Measurements from ENCODE around the gene NUPR2.

The NUPR2 gene

GRCh38 chr7:56127241-56127975, 11.2 kb upstream of the NUPR2 start:
- Histone ChIP-seq H3K9ac (ENCODE audit: low read depth, low read length, poor library complexity, severe bottlenecking) (no peak overlapping the region), H3F3A (ENCODE audit: low read depth) (no peaks in the 10 kb centered on the region), H3K9me2 (replicated peaks; ENCODE audit: low read depth, low read length) (no peaks in the 10 kb centered on the region), H3K27me3 (ENCODE audit: insufficient read depth, low read length, poor library complexity, severe bottlenecking) (no peaks in the 10 kb centered on the region), H3K4me1 (ENCODE audit: insufficient read depth, low read length, poor library complexity, severe bottlenecking) (no peaks in the 10 kb centered on the region), H4K20me1 (ENCODE audit: insufficient read depth, low read length, poor library complexity, severe bottlenecking) (no peaks in the 10 kb centered on the region), H3K4me2 (ENCODE audit: low read depth, low read length, poor library complexity, severe bottlenecking) (no peak overlapping the region), H3K4me3 (ENCODE audit: low read length, poor library complexity, severe bottlenecking) (no peak overlapping the region), H3K36me3 (ENCODE audit: insufficient read depth, low read length) (no peaks in the 10 kb centered on the region), H2AFZ (ENCODE audit: low read length) (no peak overlapping the region), H3K9me3 (ENCODE audit: insufficient read depth, low read depth, low read length) (no peaks in the 10 kb centered on the region), H3K79me2 (ENCODE audit: insufficient read depth, low read length) (no peaks in the 10 kb centered on the region)
- TF ChIP-seq CTCF (conservative IDR thresholded peaks at IDR 0.05; ENCODE audit: low read length) (no peak), EZH2phosphoT487 (IDR thresholded peaks at IDR 0.05; ENCODE audit: borderline replicate concordance) (no peak)

GRCh38 chr7:56125831-56126230, 9.6 kb upstream of the NUPR2 start:
- Histone ChIP-seq H3K27me3 (ENCODE audit: insufficient read depth, low read length, poor library complexity, severe bottlenecking) (no peaks in the 10 kb centered on the region), H3K4me3 (ENCODE audit: low read length, poor library complexity, severe bottlenecking) (no peak overlapping the region), H3K4me1 (ENCODE audit: insufficient read depth, low read length, poor library complexity, severe bottlenecking) (no peaks in the 10 kb centered on the region), H3K36me3 (ENCODE audit: insufficient read depth, low read length) (no peaks in the 10 kb centered on the region), H2AFZ (ENCODE audit: low read length) (no peak overlapping the region), H3K9me3 (ENCODE audit: insufficient read depth, low read depth, low read length) (no peaks in the 10 kb centered on the region), H4K20me1 (ENCODE audit: insufficient read depth, low read length, poor library complexity, severe bottlenecking) (no peaks in the 10 kb centered on the region), H3K9me2 (replicated peaks; ENCODE audit: low read depth, low read length) (no peaks in the 10 kb centered on the region), H3K79me2 (ENCODE audit: insufficient read depth, low read length) (no peaks in the 10 kb centered on the region), H3F3A (ENCODE audit: low read depth) (no peaks in the 10 kb centered on the region), H3K4me2 (ENCODE audit: low read depth, low read length, poor library complexity, severe bottlenecking) (no peak overlapping the region), H3K9ac (ENCODE audit: low read depth, low read length, poor library complexity, severe bottlenecking) (no peak overlapping the region)
- TF ChIP-seq EZH2phosphoT487 (IDR thresholded peaks at IDR 0.05; ENCODE audit: borderline replicate concordance) (no peak), CTCF (conservative IDR thresholded peaks at IDR 0.05; ENCODE audit: low read length) (no peak)

- H3K9me2 ChIP-seq (replicated peaks; ENCODE audit: low read depth, low read length): no peaks in the 10 kb centered on the region
- H3K79me2 ChIP-seq (ENCODE audit: insufficient read depth, low read length): no peaks in the 10 kb centered on the region
- no peak overlapping the region for H3K4me2 ChIP-seq (ENCODE audit: low read depth, low read length, poor library complexity, severe bottlenecking)
- no peaks in the 10 kb centered on the region for H4K20me1 ChIP-seq (ENCODE audit: insufficient read depth, low read length, poor library complexity, severe bottlenecking)
- no peaks in the 10 kb centered on the region for H3K9me3 ChIP-seq (ENCODE audit: insufficient read depth, low read depth, low read length)
- TF ChIP-seq CTCF (conservative IDR thresholded peaks at IDR 0.05; ENCODE audit: low read length) (no peak), EZH2phosphoT487 (IDR thresholded peaks at IDR 0.05; ENCODE audit: borderline replicate concordance) (no peak)
- no peaks in the 10 kb centered on the region for H3F3A ChIP-seq (ENCODE audit: low read depth)
- H3K4me3 ChIP-seq (ENCODE audit: low read length, poor library complexity, severe bottlenecking): no peak overlapping the region
- H3K9ac ChIP-seq (ENCODE audit: low read depth, low read length, poor library complexity, severe bottlenecking): no peak overlapping the region
- no peak overlapping the region for H2AFZ ChIP-seq (ENCODE audit: low read length)
- no peaks in the 10 kb centered on the region for H3K4me1 ChIP-seq (ENCODE audit: insufficient read depth, low read length, poor library complexity, severe bottlenecking)
- H3K27me3 ChIP-seq (ENCODE audit: insufficient read depth, low read length, poor library complexity, severe bottlenecking): no peaks in the 10 kb centered on the region
- no peaks in the 10 kb centered on the region for H3K36me3 ChIP-seq (ENCODE audit: insufficient read depth, low read length)
These were observed 8.8 kb upstream of the NUPR2 start for GRCh38 chr7:56124981-56125380.
